ENCODE data around the gene WWOX. TPM values are rescaled to one million over a fixed set of nuclear protein-coding genes. Genes with fewer than 3 reads are reported as not detected.

WWOX gene
- total RNA-seq, 1 experiment from 2014 or later: 15.6 TPM

GRCh38 chr16:78816499-78817195 lies 717.2 kb downstream of the WWOX start:
- Histone ChIP-seq H4K91ac (ENCODE audit: insufficient read length, low read depth, low read length) (no peak overlapping the region), H2BK20ac (ENCODE audit: low read depth, low read length, poor library complexity, severe bottlenecking) (no peak overlapping the region), H3K9ac (ENCODE audit: extremely low read depth, insufficient read length, low read length) (no peak overlapping the region), H3K56ac (ENCODE audit: insufficient read length, low read depth, low read length) (no peak overlapping the region), H3K18ac (ENCODE audit: insufficient read length, low read depth, low read length) (no peak overlapping the region), H3K27me3 (ENCODE audit: insufficient read depth, low read length) (no peaks in the 10 kb centered on the region), H3K23ac (ENCODE audit: insufficient read length, low read depth, low read length) (no peak overlapping the region), H2AFZ (ENCODE audit: low read length) (no peak overlapping the region), H2BK5ac (ENCODE audit: insufficient read length, low read length) (no peak overlapping the region), H2BK12ac (ENCODE audit: insufficient read length, low read depth, low read length) (no peak overlapping the region), H3K9me3 (ENCODE audit: control insufficient read depth, low read depth, low read length) (no peaks in the 10 kb centered on the region), H4K8ac (replicated peaks; ENCODE audit: insufficient read length, low read depth, low read length) (no peak overlapping the region), H3K4ac (ENCODE audit: low read depth, low read length) (no peak overlapping the region), H2AK5ac (ENCODE audit: insufficient read length, low read length) (no peak overlapping the region), H4K5ac (ENCODE audit: insufficient read length, low read depth, low read length) (no peak overlapping the region), H3K79me2 (ENCODE audit: insufficient read depth, low read length) (no peaks in the 10 kb centered on the region), H4K20me1 (ENCODE audit: control insufficient read depth, insufficient read depth, insufficient read length) (no peaks in the 10 kb centered on the region), H3K79me1 (ENCODE audit: insufficient read depth, low read depth, low read length, poor library complexity, severe bottlenecking) (no peaks in the 10 kb centered on the region), H3K27ac (ENCODE audit: insufficient read length, low read depth, low read length) (no peak overlapping the region), H3K14ac (ENCODE audit: insufficient read depth, low read length) (no peak overlapping the region), H2BK120ac (ENCODE audit: low read depth, low read length, poor library complexity, severe bottlenecking) (no peak overlapping the region), H3T11ph (ENCODE audit: low read length) (no peak overlapping the region), H3K4me1 (ENCODE audit: insufficient read depth, low read length) (no peaks in the 10 kb centered on the region), H3K4me2 (ENCODE audit: insufficient read depth, insufficient read length, low read length) (no peak overlapping the region), H3K23me2 (ENCODE audit: insufficient read length, low read depth, low read length, poor library complexity, severe bottlenecking) (no peaks in the 10 kb centered on the region), H2BK15ac (ENCODE audit: low read depth, low read length) (no peak overlapping the region)
- no CpG with 5 or more reads among the region's 2 CpGs for WGBS (ENCODE audit: extremely low coverage, insufficient read length, low lambda C conversion rate)
- H3K36me3 Mint-ChIP-seq (ENCODE audit: insufficient read depth in 1 of 3, low read depth in 3 of 3): no peaks in the 10 kb centered on the region
- no peak overlapping the region for H3K27ac Mint-ChIP-seq
- no peaks in the 10 kb centered on the region for H3K4me1 Mint-ChIP-seq
- no peak for DNase-seq
- H3K4me3 Mint-ChIP-seq: no peak overlapping the region
- no peaks in the 10 kb centered on the region; the same call in 1 of the 2 replicates for H3K27me3 Mint-ChIP-seq (ENCODE audit: low read depth)
- no peak for TF ChIP-seq CTCF (conservative IDR thresholded peaks at IDR 0.05)
- no peaks in the 10 kb centered on the region; a peak in 1 of 5 replicates for H3K9me3 Mint-ChIP-seq
